ENCODE results near the gene UVRAG. TPM values are rescaled to one million over a fixed set of nuclear protein-coding genes. Genes with fewer than 3 reads are reported as not detected.

UVRAG gene
- total and polyA plus RNA-seq, 2 of the 4 experiments (the other 2 are of a cell fraction) = 5.6 to 10.9 TPM

DNA sequence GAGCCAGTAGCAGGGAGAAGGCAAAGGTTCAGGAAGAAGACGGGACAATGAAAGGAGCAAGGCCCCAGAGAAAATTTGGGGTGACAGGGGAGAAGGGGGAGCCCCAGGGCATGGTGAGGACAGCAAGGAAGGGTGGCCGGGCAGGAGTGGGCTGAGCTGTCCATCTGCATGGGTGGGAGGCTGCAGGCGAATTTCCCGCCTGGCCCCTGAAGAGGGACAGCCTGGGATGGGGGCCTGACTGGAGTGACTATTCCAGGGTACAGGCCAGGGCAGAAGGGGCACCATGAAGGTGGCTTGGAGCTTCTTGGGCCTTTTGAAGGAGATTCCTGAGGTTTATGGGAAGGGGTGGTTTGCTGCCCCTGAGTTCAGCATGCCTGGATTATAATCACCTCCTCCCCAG, 335.1 kb downstream of the UVRAG start:
- H3K27ac ChIP-seq (ENCODE audit: insufficient read depth, low read length) = no peak overlapping the region
- no peaks in the 10 kb centered on the region for H3K4me1 ChIP-seq (ENCODE audit: control insufficient read depth, insufficient read depth, low read length)
- POLR2A ChIA-PET (ENCODE audit: unreplicated experiment) = no interaction called here
- no peaks in the 10 kb centered on the region for H3K36me3 ChIP-seq (ENCODE audit: control insufficient read depth, insufficient read depth, low read length)
- no peak overlapping the region for H2AK5ac ChIP-seq (ENCODE audit: low read depth, low read length)
- ATAC-seq (ENCODE audit: low read depth) (no peak), DNase-seq (no peak)
- dilution Hi-C loops (cut with HindIII; ENCODE audit: low sequenced_read_pairs, unreplicated experiment) (no loop called here), intact Hi-C loops (cut with micrococcal nuclease) (loop anchor here (5.0 kb wide), 2 partner anchors 167 to 348 kb away; no protein-coding TSS in a partner anchor), in situ Hi-C loops (cut with MboI; ENCODE audit: low sequenced_read_pairs) (loop anchor here (5.0 kb wide), 1 partner anchor 258 kb away; no protein-coding TSS in a partner anchor)
- H2BK20ac ChIP-seq (ENCODE audit: low read depth, low read length) = no peak overlapping the region
- peaks cover 6% of the 10 kb centered on the region; the same call in 1 of the 2 replicates for H3K9me1 ChIP-seq (ENCODE audit: insufficient read depth, low read length)
- CTCF ChIA-PET = no interaction called here
- H3K14ac ChIP-seq (replicated peaks; ENCODE audit: low read depth, low read length) = no peak overlapping the region
- peaks cover 2% of the 10 kb centered on the region; the same call in 1 of the 2 replicates for H3K27me3 ChIP-seq (ENCODE audit: control insufficient read depth, insufficient read depth, low read length)
- no peaks in the 10 kb centered on the region for H3K79me1 ChIP-seq (ENCODE audit: low read depth in 1 of 2, low read length in 2 of 2)
- H2AK9ac ChIP-seq (replicated peaks; ENCODE audit: low read depth, low read length, poor library complexity) = no peak overlapping the region
- H2BK5ac ChIP-seq (ENCODE audit: low read depth, low read length, poor library complexity, severe bottlenecking) = no peak overlapping the region
- H3K4me3 ChIP-seq (ENCODE audit: insufficient read depth, low read depth, low read length) = no peak overlapping the region
- TF ChIP-seq NFE2L2 (IDR thresholded peaks at IDR 0.05; ENCODE audit: low read depth, low read length) (no peak), CHD1 (IDR thresholded peaks at IDR 0.05; ENCODE audit: low read depth, low read length) (no peak), MXI1 (IDR thresholded peaks at IDR 0.05; ENCODE audit: borderline replicate concordance, low read depth, low read length) (no peak), RFX5 (IDR thresholded peaks at IDR 0.05; ENCODE audit: low read depth, low read length) (no peak), BHLHE40 (IDR thresholded peaks at IDR 0.05; ENCODE audit: low read depth, low read length) (no peak), CEBPB (IDR thresholded peaks at IDR 0.05; ENCODE audit: low read depth, low read length) (no peak)
- TF ChIP-seq, protein P1, sequence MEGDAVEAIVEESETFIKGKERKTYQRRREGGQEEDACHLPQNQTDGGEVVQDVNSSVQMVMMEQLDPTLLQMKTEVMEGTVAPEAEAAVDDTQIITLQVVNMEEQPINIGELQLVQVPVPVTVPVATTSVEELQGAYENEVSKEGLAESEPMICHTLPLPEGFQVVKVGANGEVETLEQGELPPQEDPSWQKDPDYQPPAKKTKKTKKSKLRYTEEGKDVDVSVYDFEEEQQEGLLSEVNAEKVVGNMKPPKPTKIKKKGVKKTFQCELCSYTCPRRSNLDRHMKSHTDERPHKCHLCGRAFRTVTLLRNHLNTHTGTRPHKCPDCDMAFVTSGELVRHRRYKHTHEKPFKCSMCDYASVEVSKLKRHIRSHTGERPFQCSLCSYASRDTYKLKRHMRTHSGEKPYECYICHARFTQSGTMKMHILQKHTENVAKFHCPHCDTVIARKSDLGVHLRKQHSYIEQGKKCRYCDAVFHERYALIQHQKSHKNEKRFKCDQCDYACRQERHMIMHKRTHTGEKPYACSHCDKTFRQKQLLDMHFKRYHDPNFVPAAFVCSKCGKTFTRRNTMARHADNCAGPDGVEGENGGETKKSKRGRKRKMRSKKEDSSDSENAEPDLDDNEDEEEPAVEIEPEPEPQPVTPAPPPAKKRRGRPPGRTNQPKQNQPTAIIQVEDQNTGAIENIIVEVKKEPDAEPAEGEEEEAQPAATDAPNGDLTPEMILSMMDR (conservative IDR thresholded peaks at IDR 0.05; ENCODE audit: low read depth, low read length) = no peak
- TF ChIP-seq, protein P2, sequence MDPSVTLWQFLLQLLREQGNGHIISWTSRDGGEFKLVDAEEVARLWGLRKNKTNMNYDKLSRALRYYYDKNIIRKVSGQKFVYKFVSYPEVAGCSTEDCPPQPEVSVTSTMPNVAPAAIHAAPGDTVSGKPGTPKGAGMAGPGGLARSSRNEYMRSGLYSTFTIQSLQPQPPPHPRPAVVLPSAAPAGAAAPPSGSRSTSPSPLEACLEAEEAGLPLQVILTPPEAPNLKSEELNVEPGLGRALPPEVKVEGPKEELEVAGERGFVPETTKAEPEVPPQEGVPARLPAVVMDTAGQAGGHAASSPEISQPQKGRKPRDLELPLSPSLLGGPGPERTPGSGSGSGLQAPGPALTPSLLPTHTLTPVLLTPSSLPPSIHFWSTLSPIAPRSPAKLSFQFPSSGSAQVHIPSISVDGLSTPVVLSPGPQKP (IDR thresholded peaks at IDR 0.05; ENCODE audit: borderline replicate concordance, low read depth, low read length) = no peak
- BruUV-seq (replicated peaks) = no TSS peak
- H3K18ac ChIP-seq (ENCODE audit: low read depth, low read length) = no peak overlapping the region
- H3K4ac ChIP-seq (ENCODE audit: low read depth, low read length) = no peak overlapping the region
- H4K20me1 ChIP-seq (ENCODE audit: insufficient read depth, low read length) = no peaks in the 10 kb centered on the region
- H3K23ac ChIP-seq (ENCODE audit: low read depth, low read length) = no peak overlapping the region
- H2AFZ ChIP-seq (replicated peaks; ENCODE audit: low read length, poor library complexity) = no peak overlapping the region
- no peak overlapping the region for H2BK15ac ChIP-seq (ENCODE audit: low read depth, low read length)
- no peak overlapping the region for H2BK120ac ChIP-seq (ENCODE audit: low read depth, low read length)
- no peak overlapping the region for H4K91ac ChIP-seq (ENCODE audit: insufficient read depth, low read depth, low read length)
- H3K9me3 ChIP-seq (ENCODE audit: control insufficient read depth, insufficient read depth, low read length) = no peaks in the 10 kb centered on the region
- no peak overlapping the region for H3K4me2 ChIP-seq (ENCODE audit: low read depth, low read length)
- 75% methylated on average over 3 of the region's 4 CpGs; no CpG with 5 or more reads in 1 of the 2 experiments for WGBS, 2 experiments (ENCODE audit: extremely low coverage in 2 of 2, insufficient read length in 1 of 2)
- H3K9ac ChIP-seq (ENCODE audit: low read depth, low read length) = no peak overlapping the region
- no peak overlapping the region for H3K56ac ChIP-seq (ENCODE audit: extremely low read depth, insufficient read depth, low read length)
- no peak overlapping the region for H4K5ac ChIP-seq (ENCODE audit: low read depth, low read length)
- H4K8ac ChIP-seq (ENCODE audit: low read depth in 2 of 2, low read length in 2 of 2) = no peak overlapping the region

Data from IMR-90 (cell line).